CD4-positive, alpha-beta memory T cell (primary cell): ENCODE measurements around the gene ARAP2. TPM values are rescaled to one million over a fixed set of nuclear protein-coding genes. Genes with fewer than 3 reads are reported as not detected.

Experiments used
- CTCF ChIA-PET: fragments of 350-600 bp; sonication (Branson Sonifier 250); formaldehyde crosslinking; loops from one replicate; lab custom pipeline; 2021; ENCODE audit warnings: inconsistent platforms; ENCODE audit not compliant: partially characterized antibody; lab: Charles Lee
- POLR2A ChIA-PET: fragments of 350-600 bp; sonication (Branson Sonifier 250); formaldehyde crosslinking; loops from one replicate; lab custom pipeline; 2021; ENCODE audit not compliant: partially characterized antibody; lab: Charles Lee
- DNase-seq, 5 donors: peaks; one replicate each; pipeline versions ENCODE4 v3.0.0 to v3.0.0-alpha.2; 2020 to 2022; ENCODE audit warnings: mixed read lengths in 1 of 5
- H3K27ac ChIP-seq: one replicate; pipeline ENCODE4 v1.7.0; 2013; ENCODE audit warnings: low read depth, low read length
- H3K27me3 ChIP-seq: 2 replicates; pipeline ENCODE4 v1.7.0; 2013; ENCODE audit warnings: mild to moderate bottlenecking, low read length, moderate library complexity; ENCODE audit not compliant: insufficient read depth
- H3K36me3 ChIP-seq: 2 replicates; pipeline ENCODE4 v1.7.0; 2013; ENCODE audit warnings: mild to moderate bottlenecking, low read length, moderate library complexity; ENCODE audit not compliant: insufficient read depth
- H3K4me1 ChIP-seq: 2 replicates; pipeline ENCODE4 v1.7.0; 2013; ENCODE audit warnings: mild to moderate bottlenecking, low read length, moderate library complexity; ENCODE audit not compliant: insufficient read depth
- H3K4me3 ChIP-seq, 2 donors: one replicate each; pipeline ENCODE4 v1.7.0; 2013; ENCODE audit warnings: low read length in 2 of 2, mild to moderate bottlenecking in 1 of 2
- H3K9me3 ChIP-seq, 2 donors: one replicate each; pipeline ENCODE4 v1.7.0; 2013; ENCODE audit warnings: low read length in 2 of 2, control low read depth in 1 of 2; ENCODE audit not compliant: control insufficient read depth in 1 of 2
- H3K27ac Mint-ChIP-seq, 7 donors: one replicate each; pipeline ENCODE4 v1.8.0; 2020 to 2021; ENCODE audit warnings: mixed read lengths in 7 of 7, mild to moderate bottlenecking in 6 of 7, inconsistent platforms in 3 of 7, moderate library complexity in 3 of 7
- H3K27me3 Mint-ChIP-seq, 2 donors: one replicate each; pipeline ENCODE4 v1.8.0; 2020 to 2021; ENCODE audit warnings: mixed read lengths in 2 of 2
- H3K36me3 Mint-ChIP-seq, 2 donors: one replicate each; pipeline ENCODE4 v1.8.0; 2020 to 2021; ENCODE audit warnings: mixed read lengths in 2 of 2, inconsistent platforms in 1 of 2, mild to moderate bottlenecking in 1 of 2
- H3K4me1 Mint-ChIP-seq, 4 donors: one replicate each; pipeline ENCODE4 v1.8.0; 2020 to 2021; ENCODE audit warnings: mixed read lengths in 4 of 4, mild to moderate bottlenecking in 1 of 4
- H3K4me3 Mint-ChIP-seq, 8 donors: one replicate each; pipeline ENCODE4 v1.8.0; 2020 to 2021; ENCODE audit warnings: mixed read lengths in 8 of 8, mild to moderate bottlenecking in 7 of 8, moderate library complexity in 6 of 8, inconsistent platforms in 3 of 8
- H3K9me3 Mint-ChIP-seq, 8 donors: one replicate each; pipeline ENCODE4 v1.8.0; 2020 to 2021; ENCODE audit warnings: mixed read lengths in 8 of 8, mild to moderate bottlenecking in 5 of 8, inconsistent platforms in 3 of 8, moderate library complexity in 1 of 8
- intact Hi-C: fragments of 100-400 bp; cut with micrococcal nuclease; formaldehyde crosslinking; loops from one replicate; pipeline ENCODE4 v1.15.1; 2023
- polyA plus RNA-seq, 2 donors: library from polyadenylated mRNA; unstranded; fragments of 300-500 nt; fragmentation: Illumina TruSeq; gene quantifications; one replicate each; pipeline ENCODE4 v1.2.3, GENCODE V29; 2021
- total RNA-seq, 2 experiments: library from RNA; stranded (reverse); gene quantifications; one replicate each; pipeline ENCODE4 v1.2.3, GENCODE V29; 2021

The ARAP2 gene
- total and polyA plus RNA-seq, 4 experiments from 2014 or later, result 19.7 to 97.4 (median 59.3) TPM

- CTCF ChIA-PET, result interaction anchor here (1.1 to 1.2 kb wide), 4 partner anchors 9 to 152 kb away, joined by 3 read pairs; no protein-coding TSS in a partner anchor
These were observed 5.3 kb upstream of the ARAP2 start for GRCh38 chr4:36249610-36250009.

DNA sequence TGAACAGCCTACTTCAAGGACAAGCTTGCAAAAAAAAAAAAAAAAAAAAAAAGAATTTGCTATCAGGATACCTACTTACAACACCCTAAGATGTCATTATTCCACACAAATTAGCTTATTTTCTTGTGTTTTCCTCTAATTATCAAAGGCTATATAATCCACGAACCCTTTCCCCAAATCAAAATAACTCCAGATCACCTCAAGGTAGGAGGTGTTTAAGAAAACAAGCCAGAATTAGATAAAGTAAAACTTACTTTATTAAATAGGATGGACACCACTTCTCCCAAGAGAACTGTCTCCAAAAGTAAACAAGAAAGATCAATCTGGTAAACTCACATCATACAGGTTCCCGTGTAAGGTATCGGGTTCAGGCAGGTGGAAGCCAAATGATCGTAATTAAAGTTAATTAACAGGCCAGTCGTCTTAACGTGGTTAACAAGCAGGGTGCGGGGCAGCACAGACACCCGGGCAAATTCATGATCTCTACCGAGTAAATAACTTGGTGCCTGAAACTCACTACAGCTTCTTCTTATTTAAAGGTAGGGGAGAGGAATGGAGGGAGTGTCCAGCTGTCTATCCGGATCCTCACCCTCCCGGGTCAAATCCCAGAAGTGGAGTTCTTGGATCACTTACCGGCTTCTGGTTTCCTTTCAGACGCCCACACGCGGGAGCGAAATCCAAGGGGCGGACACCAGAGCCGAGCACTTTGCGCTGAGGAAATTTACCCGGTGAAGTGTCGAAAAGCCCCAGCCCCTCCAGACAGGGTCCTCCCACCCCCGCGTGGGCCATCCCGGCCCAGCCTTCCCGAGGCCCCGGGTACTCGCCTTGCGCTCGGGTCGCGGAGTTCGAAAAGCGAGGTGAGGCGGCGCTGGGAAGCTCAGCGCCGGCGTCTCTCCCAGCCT, 708 bp downstream of the ARAP2 start:
- peaks cover 32 to 54% (median 45%) of the 10 kb centered on the region in 4 donors for H3K4me1 Mint-ChIP-seq

More at GRCh38 chr4:36249610-36250009, 5.3 kb upstream of the ARAP2 start:
- H3K36me3 Mint-ChIP-seq, result peaks cover 0 to 4% of the 10 kb centered on the region in 2 donors
- no peak overlapping the region for H3K27ac ChIP-seq
- POLR2A ChIA-PET, result interaction anchor here (0.7 to 12.4 kb wide), 2 partner anchors 34 to 95 kb away, joined by 3 to 101 read pairs; partner anchors contain the start of gene DTHD1
- no peaks in the 10 kb centered on the region for H3K27me3 Mint-ChIP-seq
- no peak overlapping the region for H3K4me3 ChIP-seq
- DNase-seq, result no peak
- no peaks in the 10 kb centered on the region for H3K9me3 ChIP-seq
- peaks cover 27 to 52% (median 37%) of the 10 kb centered on the region in 4 donors for H3K4me1 Mint-ChIP-seq
- no peaks in the 10 kb centered on the region for H3K36me3 ChIP-seq
- no peaks in the 10 kb centered on the region for H3K9me3 Mint-ChIP-seq
- H3K27me3 ChIP-seq, result no peaks in the 10 kb centered on the region
- H3K4me1 ChIP-seq, result peaks cover 47% of the 10 kb centered on the region
- H3K4me3 Mint-ChIP-seq, result no peak overlapping the region
- intact Hi-C loops, result no loop called here
- H3K27ac Mint-ChIP-seq, result peak overlapping the region in 3 of 7 donors; percentile 42 to 49 (median 48)

DNA sequence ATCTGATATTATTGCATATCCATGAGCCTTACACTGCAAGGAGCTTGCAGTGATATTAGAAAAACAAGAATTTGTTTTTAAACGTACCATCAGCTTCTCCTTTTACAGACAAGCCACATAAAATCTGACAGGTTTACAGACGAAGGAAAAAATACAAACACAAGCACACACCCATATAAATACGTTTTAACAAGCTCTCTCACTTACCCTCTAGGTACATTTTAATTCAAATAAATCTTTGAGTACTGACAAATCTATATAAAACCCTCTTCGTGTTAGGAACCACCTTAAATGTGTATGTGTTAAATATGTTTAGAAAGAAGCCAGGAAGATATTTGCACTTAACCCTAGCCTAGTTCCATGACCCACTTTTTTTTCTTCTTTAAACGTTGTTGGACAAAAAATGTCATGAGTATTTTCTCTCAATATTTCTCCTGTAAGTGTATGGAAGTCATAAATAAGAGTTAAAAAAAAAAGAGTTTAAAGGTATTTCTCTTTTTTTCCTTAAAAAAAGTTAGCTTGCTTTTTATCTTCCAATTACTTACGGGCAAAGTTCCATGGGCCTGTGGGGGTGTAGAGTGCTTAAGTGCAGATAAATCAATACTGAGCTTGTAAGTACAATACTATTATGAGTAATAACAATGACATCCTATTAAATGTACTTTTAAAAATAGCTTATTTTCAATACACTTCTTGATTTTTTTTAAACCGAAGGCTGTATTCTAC, 1.5 kb downstream of the ARAP2 start:
- H3K27ac Mint-ChIP-seq, result peak overlapping the region; percentile 85 to 98 (median 94)
- POLR2A ChIA-PET, result interaction anchor here (0.7 to 6.1 kb wide), 23 partner anchors 11 to 1649 kb away, joined by 3 to 137 read pairs (median 7); partner anchors contain the start of gene DTHD1
- peak overlapping the region; percentile 62 to 93 for H3K4me3 ChIP-seq
- peaks cover 0 to 5% (median 0%) of the 10 kb centered on the region in 8 donors for H3K9me3 Mint-ChIP-seq
- intact Hi-C loops, result loop anchor here (2.0 to 5.0 kb wide), 3 partner anchors 35 to 144 kb away; no protein-coding TSS in a partner anchor
- no peaks in the 10 kb centered on the region for H3K27me3 Mint-ChIP-seq
- no peaks in the 10 kb centered on the region for H3K9me3 ChIP-seq
- H3K4me3 Mint-ChIP-seq, result peak overlapping the region; percentile 91 to 99 (median 94)
- H3K36me3 ChIP-seq, result no peaks in the 10 kb centered on the region
- CTCF ChIA-PET, result interaction anchor here (0.8 to 5.0 kb wide), 19 partner anchors 12 to 157 kb away, joined by 3 to 69 read pairs (median 5); no protein-coding TSS in a partner anchor
- DNase-seq, result peak in 2 of 5 donors; percentile 22 to 31
- H3K27ac ChIP-seq, result peak overlapping the region; percentile 89
- peaks cover 53% of the 10 kb centered on the region for H3K4me1 ChIP-seq
- H3K27me3 ChIP-seq, result no peaks in the 10 kb centered on the region
- H3K4me1 Mint-ChIP-seq, result peaks cover 39 to 62% (median 53%) of the 10 kb centered on the region in 4 donors
- H3K36me3 Mint-ChIP-seq, result peaks cover 12 to 36% of the 10 kb centered on the region in 2 donors

More for the DNA sequence above, 708 bp downstream of the ARAP2 start:
- H3K4me3 ChIP-seq, result peak overlapping the region; percentile 62 to 93
- ChIA-PET POLR2A (interaction anchor here (0.5 to 6.1 kb wide), 44 partner anchors 9 to 1649 kb away, joined by 3 to 137 read pairs (median 6); partner anchors contain the start of gene DTHD1), CTCF (interaction anchor here (0.8 to 5.0 kb wide), 23 partner anchors 11 to 156 kb away, joined by 3 to 69 read pairs (median 5); no protein-coding TSS in a partner anchor)
- DNase-seq, result peak in 2 of 5 donors; percentile 43 to 62
- peak overlapping the region; percentile 85 to 98 (median 94) for H3K27ac Mint-ChIP-seq
- no peaks in the 10 kb centered on the region for H3K9me3 ChIP-seq
- H3K27me3 ChIP-seq, result no peaks in the 10 kb centered on the region
- no peaks in the 10 kb centered on the region for H3K9me3 Mint-ChIP-seq
- H3K4me3 Mint-ChIP-seq, result peak overlapping the region; percentile 91 to 99 (median 94)
- H3K36me3 Mint-ChIP-seq, result peaks cover 3 to 28% of the 10 kb centered on the region in 2 donors
- H3K4me1 ChIP-seq, result peaks cover 45% of the 10 kb centered on the region
- H3K27ac ChIP-seq, result peak overlapping the region; percentile 89
- H3K36me3 ChIP-seq, result no peaks in the 10 kb centered on the region
- no peaks in the 10 kb centered on the region for H3K27me3 Mint-ChIP-seq
- intact Hi-C loops, result loop anchor here (1.0 to 5.0 kb wide), 5 partner anchors 12 to 143 kb away; no protein-coding TSS in a partner anchor

- intact Hi-C loops, result loop anchor here (2.0 to 5.0 kb wide), 4 partner anchors 13 to 145 kb away; no protein-coding TSS in a partner anchor
- peaks cover 61% of the 10 kb centered on the region for H3K4me1 ChIP-seq
- peak overlapping the region; percentile 62 to 93 for H3K4me3 ChIP-seq
- Mint-ChIP-seq H3K9me3 (peaks cover 0 to 6% (median 0%) of the 10 kb centered on the region in 8 donors), H3K4me1 (peaks cover 41 to 70% (median 57%) of the 10 kb centered on the region in 4 donors), H3K27me3 (no peaks in the 10 kb centered on the region), H3K27ac (peak overlapping the region; percentile 85 to 98 (median 94)), H3K4me3 (peak overlapping the region; percentile 91 to 99 (median 94)), H3K36me3 (peaks cover 22 to 42% of the 10 kb centered on the region in 2 donors)
- DNase-seq, result peak in 4 of 5 donors; percentile 56 to 65 (median 58)
- peak overlapping the region; percentile 89 for H3K27ac ChIP-seq
- POLR2A ChIA-PET, result interaction anchor here (0.6 to 6.1 kb wide), 10 partner anchors 11 to 153 kb away, joined by 3 to 137 read pairs (median 12); no protein-coding TSS in a partner anchor
- CTCF ChIA-PET, result interaction anchor here (1.0 to 5.0 kb wide), 4 partner anchors 13 to 158 kb away, joined by 4 to 69 read pairs (median 20); no protein-coding TSS in a partner anchor
- H3K9me3 ChIP-seq, result no peaks in the 10 kb centered on the region
- no peaks in the 10 kb centered on the region for H3K36me3 ChIP-seq
- H3K27me3 ChIP-seq, result no peaks in the 10 kb centered on the region
These were observed 2.5 kb downstream of the ARAP2 start for GRCh38 chr4:36241771-36242170.

DNA sequence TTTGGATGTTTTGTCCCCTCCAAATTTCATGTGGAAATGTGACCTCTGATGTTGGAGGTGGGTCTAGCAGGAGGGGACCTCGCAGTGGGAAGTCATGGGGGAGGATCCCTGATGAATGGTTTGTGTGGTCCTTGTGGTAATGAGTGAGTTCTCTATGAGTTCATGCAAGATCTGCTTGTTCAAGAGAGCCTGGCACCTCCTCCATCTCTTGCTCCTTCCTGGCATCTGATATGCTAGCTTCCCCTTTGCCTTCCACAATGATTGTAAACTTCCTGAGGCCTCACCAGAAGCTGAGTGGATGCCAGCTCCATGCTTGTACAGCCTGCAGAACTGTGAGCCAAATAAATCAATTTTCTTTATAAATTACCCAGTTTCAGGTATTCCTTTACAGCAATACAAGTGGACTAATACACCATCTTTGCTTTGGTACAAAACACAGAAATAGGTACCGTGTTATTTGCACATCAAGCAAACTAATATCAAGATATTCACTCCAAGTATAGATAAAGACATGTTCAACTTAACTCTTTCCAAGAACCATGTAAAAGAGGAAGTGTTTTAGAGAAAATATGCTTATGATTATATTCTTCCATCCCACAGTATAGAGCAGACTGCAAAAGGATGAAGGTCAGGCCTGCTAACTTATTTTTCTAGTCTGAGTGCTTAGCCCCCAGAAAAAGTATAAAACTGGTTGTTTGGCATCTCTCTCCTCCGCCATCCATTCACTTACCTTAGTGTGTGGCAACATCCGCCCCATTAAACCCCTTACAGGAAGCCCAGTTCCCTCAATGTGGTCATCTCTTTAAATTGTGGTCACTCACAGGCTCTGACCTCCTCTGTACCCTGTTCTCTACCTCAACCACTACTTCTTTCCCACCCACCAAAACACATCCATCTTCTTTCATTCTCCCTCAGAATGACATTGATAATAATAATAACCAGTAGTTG, 6.7 kb downstream of the ARAP2 start:
- peaks cover 87% of the 10 kb centered on the region for H3K4me1 ChIP-seq
- no peak overlapping the region for H3K4me3 ChIP-seq
- H3K27ac ChIP-seq, result no peak overlapping the region
- H3K4me1 Mint-ChIP-seq, result peaks cover 65 to 94% (median 78%) of the 10 kb centered on the region in 4 donors
- H3K27ac Mint-ChIP-seq, result peak overlapping the region in 5 of 7 donors; percentile 24 to 75 (median 31)
- no peaks in the 10 kb centered on the region for H3K27me3 ChIP-seq
- CTCF ChIA-PET, result no interaction called here
- intact Hi-C loops, result no loop called here
- no peaks in the 10 kb centered on the region for H3K9me3 ChIP-seq
- H3K4me3 Mint-ChIP-seq, result peak overlapping the region in 6 of 8 donors; percentile 10 to 60 (median 51)
- peaks cover 47 to 56% of the 10 kb centered on the region in 2 donors for H3K36me3 Mint-ChIP-seq
- no peak for DNase-seq
- H3K36me3 ChIP-seq, result no peaks in the 10 kb centered on the region
- H3K27me3 Mint-ChIP-seq, result no peaks in the 10 kb centered on the region
- POLR2A ChIA-PET, result no interaction called here
- peaks cover 0 to 7% (median 3%) of the 10 kb centered on the region in 8 donors for H3K9me3 Mint-ChIP-seq
